ENCODE data around the gene RXFP4. TPM values are rescaled to one million over a fixed set of nuclear protein-coding genes. Genes with fewer than 3 reads are reported as not detected.
A peak's percentile ranks its signal among the peaks of the same experiment; 100 is the strongest.

Gene RXFP4
- total RNA-seq, 1 experiment from 2014 or later, result not detected

DNA sequence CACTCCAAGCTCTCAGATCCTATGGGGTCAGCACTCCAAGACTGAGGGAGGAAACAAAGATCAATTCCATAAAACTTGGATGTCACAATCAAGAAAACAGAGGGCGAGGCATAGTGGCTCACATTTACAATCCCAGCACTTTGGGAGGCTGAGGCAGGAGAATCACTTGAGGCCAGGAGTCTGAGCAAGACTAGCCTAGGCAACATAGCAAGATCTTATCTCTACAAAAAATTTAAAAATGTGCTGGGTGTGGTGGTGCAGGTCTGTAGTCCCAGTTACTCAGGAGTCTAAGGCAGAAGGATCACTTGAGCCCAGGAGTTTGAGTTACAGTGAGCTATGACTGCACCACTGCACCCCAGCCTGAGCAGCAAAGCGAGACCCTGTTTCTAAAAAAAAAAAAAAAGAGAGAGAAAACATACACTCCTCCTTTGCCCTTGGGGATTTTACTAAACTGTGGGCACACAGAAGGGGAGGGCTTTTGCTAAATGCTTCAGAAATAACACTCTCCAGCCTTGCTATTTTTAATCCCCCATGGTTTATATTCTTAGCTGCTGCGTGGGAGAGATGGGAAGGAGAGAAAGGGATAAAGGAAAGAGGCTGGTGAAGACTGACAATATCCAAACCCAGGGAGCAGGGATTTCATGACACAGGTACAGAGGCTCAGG, 18.8 kb downstream of the RXFP4 start:
- H2BK12ac ChIP-seq (ENCODE audit: insufficient read length, low read depth, low read length), result no peak overlapping the region

More for the DNA sequence above, 18.8 kb downstream of the RXFP4 start:
- no peak overlapping the region for H4K8ac ChIP-seq (replicated peaks; ENCODE audit: insufficient read length, low read depth, low read length)
- H4K5ac ChIP-seq (ENCODE audit: insufficient read length, low read depth, low read length), result no peak overlapping the region
- Mint-ChIP-seq H3K27ac (peak overlapping the region in 2 of 3 experiments; percentile 36 to 59; a peak in 2 of 7 replicates), H3K4me3 (no peak overlapping the region), H3K4me1 (0 out of 4 replicates have a peak, but pooled peaks cover 0 to 6% of the 10 kb centered on the region in 2 experiments), H3K36me3 (ENCODE audit: insufficient read depth in 1 of 3, low read depth in 3 of 3) (peaks cover 53 to 84% (median 78%) of the 10 kb centered on the region in 3 experiments), H3K27me3 (ENCODE audit: low read depth) (no peaks in the 10 kb centered on the region), H3K9me3 (no peaks in the 10 kb centered on the region)
- no peak overlapping the region for H3K23ac ChIP-seq (ENCODE audit: insufficient read length, low read depth, low read length)
- H3K4me1 ChIP-seq (ENCODE audit: insufficient read depth, low read length), result no peaks in the 10 kb centered on the region
- no peak overlapping the region for H3K27ac ChIP-seq (ENCODE audit: insufficient read length, low read depth, low read length)
- no peak overlapping the region for H3K4ac ChIP-seq (ENCODE audit: low read depth, low read length)
- H2BK120ac ChIP-seq (ENCODE audit: low read depth, low read length, poor library complexity, severe bottlenecking), result no peak overlapping the region
- H3K79me2 ChIP-seq (ENCODE audit: insufficient read depth, low read length), result no peaks in the 10 kb centered on the region
- TF ChIP-seq, protein P1, sequence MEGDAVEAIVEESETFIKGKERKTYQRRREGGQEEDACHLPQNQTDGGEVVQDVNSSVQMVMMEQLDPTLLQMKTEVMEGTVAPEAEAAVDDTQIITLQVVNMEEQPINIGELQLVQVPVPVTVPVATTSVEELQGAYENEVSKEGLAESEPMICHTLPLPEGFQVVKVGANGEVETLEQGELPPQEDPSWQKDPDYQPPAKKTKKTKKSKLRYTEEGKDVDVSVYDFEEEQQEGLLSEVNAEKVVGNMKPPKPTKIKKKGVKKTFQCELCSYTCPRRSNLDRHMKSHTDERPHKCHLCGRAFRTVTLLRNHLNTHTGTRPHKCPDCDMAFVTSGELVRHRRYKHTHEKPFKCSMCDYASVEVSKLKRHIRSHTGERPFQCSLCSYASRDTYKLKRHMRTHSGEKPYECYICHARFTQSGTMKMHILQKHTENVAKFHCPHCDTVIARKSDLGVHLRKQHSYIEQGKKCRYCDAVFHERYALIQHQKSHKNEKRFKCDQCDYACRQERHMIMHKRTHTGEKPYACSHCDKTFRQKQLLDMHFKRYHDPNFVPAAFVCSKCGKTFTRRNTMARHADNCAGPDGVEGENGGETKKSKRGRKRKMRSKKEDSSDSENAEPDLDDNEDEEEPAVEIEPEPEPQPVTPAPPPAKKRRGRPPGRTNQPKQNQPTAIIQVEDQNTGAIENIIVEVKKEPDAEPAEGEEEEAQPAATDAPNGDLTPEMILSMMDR (conservative IDR thresholded peaks at IDR 0.05), result no peak
- H3K4me2 ChIP-seq (ENCODE audit: insufficient read depth, insufficient read length, low read length), result no peak overlapping the region
- no peak overlapping the region for H3K14ac ChIP-seq (ENCODE audit: insufficient read depth, low read length)
- H3K56ac ChIP-seq (ENCODE audit: insufficient read length, low read depth, low read length), result no peak overlapping the region
- peaks cover 5% of the 10 kb centered on the region for H3K79me1 ChIP-seq (ENCODE audit: insufficient read depth, low read depth, low read length, poor library complexity, severe bottlenecking)
- H3K18ac ChIP-seq (ENCODE audit: insufficient read length, low read depth, low read length), result no peak overlapping the region
- no peaks in the 10 kb centered on the region for H3K23me2 ChIP-seq (ENCODE audit: insufficient read length, low read depth, low read length, poor library complexity, severe bottlenecking)
- no peaks in the 10 kb centered on the region for H3K9me3 ChIP-seq (ENCODE audit: control insufficient read depth, low read depth, low read length)
- no CpG with 5 or more reads among the region's 3 CpGs for WGBS (ENCODE audit: extremely low coverage, insufficient read length, low lambda C conversion rate)
- H2AFZ ChIP-seq (ENCODE audit: low read length), result no peak overlapping the region
- H4K91ac ChIP-seq (ENCODE audit: insufficient read length, low read depth, low read length), result no peak overlapping the region
- no peak overlapping the region for H2AK5ac ChIP-seq (ENCODE audit: insufficient read length, low read length)
- no peak overlapping the region for H2BK20ac ChIP-seq (ENCODE audit: low read depth, low read length, poor library complexity, severe bottlenecking)
- H4K20me1 ChIP-seq (ENCODE audit: control insufficient read depth, insufficient read depth, insufficient read length), result no peaks in the 10 kb centered on the region
- no peak for DNase-seq
- H3K27me3 ChIP-seq (ENCODE audit: insufficient read depth, low read length), result no peaks in the 10 kb centered on the region
- H2BK15ac ChIP-seq (ENCODE audit: low read depth, low read length), result no peak overlapping the region
- H3K9ac ChIP-seq (ENCODE audit: extremely low read depth, insufficient read length, low read length), result no peak overlapping the region
- no peak overlapping the region for H2BK5ac ChIP-seq (ENCODE audit: insufficient read length, low read length)
- no peak overlapping the region for H3T11ph ChIP-seq (ENCODE audit: low read length)
